GM18507 (cell line): ENCODE measurements around the gene CREB3L2.

ENCODE experiments used
- DNase-seq: peaks from one replicate; pipeline ENCODE4 v3.0.0; 2011; ENCODE audit warnings: low read depth; ENCODE audit not compliant: insufficient read length; ENCODE audit errors: extremely low spot score
- FAIRE-seq: peaks from 2 replicates; lab custom pipeline; 2011; peaks lifted over from hg19 to GRCh38; lab: Jason Lieb, UNC

The CREB3L2 gene

GRCh38 chr7:137891016-137891655 lies 110.8 kb downstream of the CREB3L2 start:
- no peak for DNase-seq
- no peak for FAIRE-seq

DNA sequence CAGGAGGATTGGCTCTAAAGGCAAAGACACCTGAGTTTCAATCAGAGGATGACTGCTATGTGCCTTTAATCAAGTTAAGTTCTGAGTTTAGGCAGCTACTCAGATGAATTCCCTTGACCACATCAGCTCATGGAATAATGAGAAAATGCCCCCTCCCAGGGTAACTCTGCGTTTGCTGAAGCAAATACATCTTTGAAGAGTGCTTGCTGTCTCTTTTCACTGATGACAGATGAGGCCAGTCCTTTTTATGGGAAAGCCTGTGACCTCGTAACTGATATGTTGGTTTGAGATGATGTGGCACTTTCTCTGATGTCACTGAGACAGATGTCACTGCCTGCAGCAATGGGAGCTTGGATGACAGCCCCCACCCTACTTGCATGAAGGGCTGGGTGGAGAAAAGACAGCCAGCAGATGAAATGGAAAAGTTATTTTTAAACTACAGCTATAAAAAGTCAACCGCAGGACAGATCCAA lies 111.4 kb downstream of the CREB3L2 start:
- DNase-seq (no peak), FAIRE-seq (no peak)

DNA sequence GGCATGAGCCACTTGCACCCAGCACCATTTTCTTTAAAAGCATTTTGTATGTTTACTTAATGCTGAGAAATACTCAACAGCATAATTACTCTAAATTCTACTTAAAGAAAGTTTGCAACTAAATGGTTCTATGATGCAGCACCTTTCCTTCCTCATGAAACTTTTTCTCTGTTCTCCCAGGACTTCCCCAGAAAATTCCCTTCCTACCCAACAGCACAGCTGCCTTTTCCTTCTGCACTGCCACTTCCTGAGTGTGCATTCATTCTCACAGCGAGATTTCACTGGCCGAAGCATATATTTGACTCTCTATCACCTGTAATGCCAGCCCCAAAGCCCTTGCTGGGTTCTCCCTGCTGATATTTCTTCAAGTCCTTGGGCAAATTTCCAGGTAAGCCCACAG lies 113.6 kb downstream of the CREB3L2 start:
- FAIRE-seq (no peak), DNase-seq (no peak)

- no peak for DNase-seq
- no peak for FAIRE-seq
Measured at GRCh38 chr7:137886746-137887145, 115.1 kb downstream of the CREB3L2 start.

GRCh38 chr7:137886281-137886680 lies 115.6 kb downstream of the CREB3L2 start:
- DNase-seq: no peak
- no peak for FAIRE-seq

GRCh38 chr7:137885678-137886077 lies 116.2 kb downstream of the CREB3L2 start:
- no peak for FAIRE-seq
- no peak for DNase-seq

- DNase-seq: no peak
- no peak for FAIRE-seq
Measured at GRCh38 chr7:137882806-137883205, 119.1 kb downstream of the CREB3L2 start.

DNA sequence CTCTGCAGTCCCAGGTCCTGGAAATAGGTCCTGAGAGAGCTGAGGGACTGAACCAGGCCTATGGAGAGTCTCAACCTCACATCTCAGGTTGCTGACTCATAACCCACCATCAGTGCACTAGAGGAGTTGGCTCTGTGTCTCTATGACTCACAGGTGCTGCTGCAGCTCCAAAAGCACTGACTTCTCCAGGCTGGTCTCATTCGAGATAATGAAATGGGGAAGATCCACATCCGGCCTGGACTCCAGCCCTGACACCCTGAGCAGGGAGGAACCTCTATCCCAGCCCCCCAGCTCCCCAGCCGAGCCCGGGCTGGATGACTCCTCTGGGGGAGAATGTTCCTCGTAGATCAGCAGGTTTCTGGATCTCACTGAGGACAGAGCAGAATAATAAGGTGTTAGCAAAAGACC lies 119.6 kb downstream of the CREB3L2 start:
- no peak for DNase-seq
- no peak for FAIRE-seq

DNA sequence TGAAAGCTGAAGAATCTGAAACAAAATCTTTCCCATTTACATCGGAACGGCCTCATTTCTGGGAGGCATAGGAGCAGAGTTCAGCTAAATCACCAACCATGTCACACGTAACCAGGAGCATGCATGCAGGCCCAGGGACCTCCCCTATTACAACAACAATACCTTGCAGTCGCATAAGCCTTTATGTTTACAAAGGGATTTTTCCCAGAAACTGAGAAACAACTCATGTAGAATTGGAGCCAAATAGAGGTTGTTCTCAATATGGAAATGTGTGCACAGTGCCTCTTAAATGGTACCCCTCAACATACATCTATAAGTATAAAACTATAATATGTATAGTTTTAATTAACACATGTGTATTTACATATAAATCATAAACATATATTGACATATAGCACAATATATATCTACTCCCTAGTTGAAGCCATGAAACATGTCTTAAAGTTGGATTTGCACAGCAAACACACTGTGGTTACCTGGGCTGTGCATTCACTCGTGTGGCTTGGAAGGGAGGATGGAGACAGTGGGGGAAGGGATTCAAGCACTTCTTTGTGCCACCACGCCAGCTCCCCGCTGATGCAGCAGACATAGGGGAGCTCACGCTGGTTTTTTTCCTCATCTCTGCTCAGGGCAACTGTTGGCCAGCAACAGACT lies 120.2 kb downstream of the CREB3L2 start:
- DNase-seq (no peak), FAIRE-seq (no peak)

- FAIRE-seq (no peak), DNase-seq (no peak)
Measured at GRCh38 chr7:137880432-137880831, 121.5 kb downstream of the CREB3L2 start.

DNA sequence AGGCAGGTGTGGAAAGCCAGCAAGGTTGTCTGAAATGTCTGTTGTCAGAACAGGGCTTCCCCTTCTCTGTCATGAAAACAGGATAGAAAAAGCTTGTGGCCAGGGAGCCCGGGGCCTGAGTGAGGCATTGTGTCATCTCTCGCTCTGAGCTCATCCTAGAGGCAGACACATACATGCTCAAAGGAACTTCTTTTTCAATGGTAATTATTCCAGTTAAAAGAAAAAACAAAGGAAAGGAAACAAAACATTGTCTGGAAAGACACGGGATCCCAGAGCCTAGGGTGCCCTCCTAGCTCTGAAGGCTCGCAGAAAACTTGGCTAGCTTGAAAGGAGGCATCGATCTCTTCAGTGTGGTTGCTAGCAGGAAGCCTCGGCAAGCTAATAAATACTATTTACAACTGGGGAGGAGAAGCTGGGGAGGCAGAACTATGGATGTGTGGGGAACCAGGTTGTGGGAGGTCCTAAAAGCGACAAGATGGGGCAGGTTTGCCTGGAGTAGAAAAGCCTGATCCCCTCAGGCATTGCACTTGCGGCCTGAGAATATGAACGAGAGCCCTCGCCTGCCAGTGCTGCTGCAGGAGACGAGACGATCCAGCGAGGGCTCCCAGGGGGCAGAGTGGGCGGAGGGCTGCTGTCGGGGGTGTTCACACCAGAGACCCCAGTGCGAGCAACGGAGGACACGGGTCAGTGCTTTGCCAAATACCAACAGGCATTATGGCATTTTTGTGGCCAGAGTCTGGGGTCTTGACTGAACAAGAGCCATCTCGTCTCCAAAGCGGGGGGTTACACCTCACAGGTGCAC lies 122.3 kb downstream of the CREB3L2 start:
- DNase-seq (no peak), FAIRE-seq (no peak)

- no peak for FAIRE-seq
- DNase-seq: no peak
Measured at GRCh38 chr7:137878333-137878961, 123.4 kb downstream of the CREB3L2 start.

DNA sequence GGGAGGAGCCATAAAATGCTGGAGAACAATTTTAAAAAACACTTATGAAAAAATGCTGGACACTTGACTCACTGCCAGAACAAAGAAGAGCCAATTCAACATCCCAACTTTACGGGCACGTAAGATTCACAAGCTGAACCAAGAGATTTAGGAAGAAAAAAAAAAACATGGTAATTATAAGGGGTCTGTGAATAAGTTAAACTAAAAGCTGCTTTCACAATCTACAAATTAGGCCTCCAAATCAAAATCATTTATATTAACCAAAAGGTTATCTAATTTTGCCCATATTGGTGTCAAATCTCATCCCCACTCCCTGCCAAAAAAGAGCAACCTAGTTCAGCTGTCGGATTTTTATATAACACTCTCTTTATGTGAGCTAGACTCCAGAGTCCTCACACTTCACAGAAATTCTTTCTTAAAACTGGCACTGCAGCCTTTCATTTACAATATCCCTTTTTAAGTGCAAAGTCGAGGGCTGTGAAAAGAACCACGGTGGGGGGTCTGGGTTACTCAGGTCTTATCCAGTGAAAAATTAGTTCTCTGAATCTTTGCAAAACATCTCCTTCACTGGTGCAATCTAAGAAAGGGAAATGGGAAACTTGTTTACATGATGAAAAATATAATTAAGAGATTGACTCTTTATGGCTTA lies 124.7 kb downstream of the CREB3L2 start:
- FAIRE-seq: no peak

DNA sequence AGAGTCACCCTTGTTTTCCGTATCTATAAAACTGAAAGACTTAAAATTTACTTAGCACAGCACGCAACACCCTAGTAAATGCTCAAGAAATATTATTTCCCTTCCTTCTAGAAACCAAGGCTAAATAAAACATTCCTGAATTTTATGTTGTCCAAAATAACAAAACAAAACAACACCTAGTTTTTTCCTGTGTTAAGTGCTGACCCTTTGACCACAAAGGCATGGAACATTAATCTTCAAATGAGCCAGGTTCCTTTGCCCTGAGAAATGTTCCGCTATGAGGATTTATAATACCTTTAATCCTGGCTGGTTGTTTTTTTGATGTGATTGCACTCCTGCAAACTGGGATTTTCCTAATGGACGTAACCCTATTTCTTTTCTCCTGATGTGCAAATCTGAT lies 126.1 kb downstream of the CREB3L2 start:
- no peak for FAIRE-seq
- DNase-seq: no peak

More for the DNA sequence above, 124.7 kb downstream of the CREB3L2 start:
- DNase-seq: no peak

- no peak for FAIRE-seq
- DNase-seq: no peak
Measured at GRCh38 chr7:137873979-137874777, 127.7 kb downstream of the CREB3L2 start.

- DNase-seq: no peak
Measured at GRCh38 chr7:137873524-137873923, 128.4 kb downstream of the CREB3L2 start.

DNA sequence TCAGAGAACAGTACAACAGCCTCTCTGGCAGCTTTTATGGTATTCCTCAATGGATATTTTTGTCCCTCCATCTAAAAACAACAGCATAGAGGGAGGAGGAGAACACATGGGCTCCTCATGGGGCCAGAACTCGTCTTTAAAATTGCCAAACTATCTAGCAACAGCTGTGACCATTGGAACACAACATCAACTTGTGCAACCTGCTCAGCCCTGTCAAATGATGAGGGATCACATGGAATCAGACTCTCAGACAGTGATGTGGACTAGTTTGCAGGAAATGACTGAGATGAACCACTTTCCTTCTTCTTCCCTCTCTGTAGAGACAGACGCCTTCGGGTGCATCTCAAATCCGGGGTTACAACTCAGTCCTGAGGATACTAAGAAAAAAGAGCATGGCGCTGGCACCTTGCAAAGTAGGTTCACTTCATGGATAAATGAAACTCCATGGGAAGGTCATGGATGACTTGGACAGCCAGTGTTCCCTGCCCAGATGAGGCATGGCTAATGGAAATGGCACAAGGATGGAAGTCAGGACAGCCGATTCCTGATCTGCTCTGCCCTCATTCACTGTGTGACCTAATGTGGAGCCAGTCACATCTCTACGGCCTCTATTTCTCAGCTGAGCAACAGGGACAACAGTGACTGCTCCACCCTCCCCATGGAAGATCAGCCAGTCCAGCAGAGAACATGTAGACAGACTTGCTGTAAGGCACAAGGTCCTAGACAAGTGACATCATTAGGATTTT lies 130.5 kb downstream of the CREB3L2 start:
- DNase-seq: no peak
- no peak for FAIRE-seq

More at GRCh38 chr7:137873524-137873923, 128.4 kb downstream of the CREB3L2 start:
- no peak for FAIRE-seq

GRCh38 chr7:137870684-137871083 lies 131.2 kb downstream of the CREB3L2 start:
- no peak for FAIRE-seq
- no peak for DNase-seq
